Lung (tissue), 12 donors: ENCODE data around the gene MIER2. TPM values are rescaled to one million over a fixed set of nuclear protein-coding genes. Genes with fewer than 3 reads are reported as not detected.

Experiments
- ATAC-seq: fragments of 200-7000 bp; cut with Tn5 transposase; one replicate; pipeline ENCODE4 v1.9.1; 2020; ENCODE audit warnings: moderate number of reproducible peaks; ENCODE audit not compliant: insufficient read depth, low FRiP score
- DNase-seq, 3 donors: peaks; one replicate each; pipeline ENCODE4 v3.0.0-alpha.2; 2013 to 2017
- H3K27ac ChIP-seq, 2 donors: one replicate each; pipeline ENCODE4 v1.5.1; 2013; ENCODE audit warnings: mild to moderate bottlenecking in 2 of 2, moderate library complexity in 2 of 2, control low read depth in 1 of 2, inconsistent platforms in 1 of 2, low read depth in 1 of 2, low read length in 1 of 2
- H3K27me3 ChIP-seq, 3 donors: one replicate each; pipeline ENCODE4 v1.5.1; 2013; ENCODE audit warnings: low read length in 2 of 3; ENCODE audit not compliant: control insufficient read depth in 3 of 3, insufficient read depth in 3 of 3
- H3K36me3 ChIP-seq, 4 donors: one replicate each; pipeline ENCODE4 v1.5.1; 2013; ENCODE audit warnings: low read length in 4 of 4, mild to moderate bottlenecking in 1 of 4, moderate library complexity in 1 of 4; ENCODE audit not compliant: control insufficient read depth in 4 of 4, insufficient read depth in 4 of 4
- H3K4me1 ChIP-seq, 5 donors: one replicate each; pipeline ENCODE4 v1.5.1; 2013; ENCODE audit warnings: low read length in 5 of 5, mild to moderate bottlenecking in 2 of 5, moderate library complexity in 1 of 5; ENCODE audit not compliant: control insufficient read depth in 5 of 5, insufficient read depth in 5 of 5
- H3K4me3 ChIP-seq: one replicate; pipeline ENCODE4 v1.5.1; 2013; ENCODE audit warnings: mild to moderate bottlenecking, control low read depth, moderate library complexity
- H3K9ac ChIP-seq, 2 donors: one replicate each; pipeline ENCODE4 v1.5.1; 2013; ENCODE audit warnings: low read length in 2 of 2, control low read depth in 1 of 2; ENCODE audit not compliant: insufficient read depth in 1 of 2
- H3K9me3 ChIP-seq, 4 donors: one replicate each; pipeline ENCODE4 v1.5.1; 2013; ENCODE audit warnings: low read length in 3 of 4, mild to moderate bottlenecking in 1 of 4, moderate library complexity in 1 of 4; ENCODE audit not compliant: control insufficient read depth in 4 of 4, insufficient read depth in 3 of 4
- WGBS, 2 donors: extraction: QIAGEN DNeasy Blood & Tissue Kit; methylation state at CpG; one replicate each; pipeline ENCODE4 v1.1.7; 2013; 5-methylcytosine and 5-hydroxymethylcytosine counted together
- polyA plus RNA-seq, 2 donors: library from polyadenylated mRNA; stranded (reverse); fragments of 200-250 nt; gene quantifications; one replicate each; pipeline ENCODE4 v1.2.1, GENCODE V29; 2013
- total RNA-seq, 2 donors: library from RNA; depleted of rRNA in 1 of 2; stranded (reverse); fragments of >200 nt in 1 of 2; gene quantifications; one replicate each; pipeline ENCODE4 v1.2.1, GENCODE V29; 2014 to 2021
- TF ChIP-seq, protein P1 (sequence below): IDR thresholded peaks from 2 replicates; pipeline ENCODE4 v1.5.1; 2012; ENCODE audit warnings: mild to moderate bottlenecking; ENCODE audit errors: control extremely low read depth, extremely low read depth
- donor health status: control.
- donor health status: control.
- donor health status: Bipolar disorder and iron deficiency.
- donor health status: healthy.
- donor health status: DM: yes; HTN: yes; CAD: no.

Gene MIER2
- total and polyA plus RNA-seq, 4 donors = 19.4 to 34.9 (median 28.3) TPM

DNA sequence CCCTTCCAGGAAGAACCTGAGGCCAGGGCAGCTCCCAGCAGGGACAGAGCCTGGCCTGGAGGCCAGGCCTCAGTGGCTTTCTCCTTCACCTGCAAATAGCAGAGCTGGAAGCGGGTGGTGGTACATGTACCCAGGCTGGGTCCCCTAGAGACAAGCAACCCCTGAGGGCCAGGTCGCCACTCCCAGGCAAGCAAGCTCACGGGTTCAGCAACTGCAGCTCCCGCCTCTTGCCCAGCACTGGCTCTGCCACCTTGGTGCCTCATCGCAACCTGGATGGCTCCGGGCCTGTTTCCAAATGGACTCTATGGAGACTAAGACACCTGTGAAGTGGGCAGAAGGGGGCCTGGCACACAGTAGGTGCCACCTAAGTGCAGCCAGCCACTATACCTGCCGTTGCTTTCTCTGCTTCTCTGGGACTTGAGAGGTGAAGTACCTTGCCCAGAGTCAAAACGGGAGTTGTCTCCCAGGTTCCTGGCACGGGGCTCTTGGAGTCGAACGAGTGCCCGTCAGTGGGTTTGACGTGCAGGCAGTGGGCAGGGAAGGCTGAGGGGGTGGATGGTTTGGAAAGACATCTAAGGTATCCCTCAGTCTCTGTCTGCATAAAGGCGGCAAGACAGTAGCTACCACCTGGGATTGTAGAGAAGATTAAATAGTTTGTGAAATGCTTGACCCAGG lies 51.0 kb downstream of the MIER2 start:
- TF ChIP-seq, protein P1, sequence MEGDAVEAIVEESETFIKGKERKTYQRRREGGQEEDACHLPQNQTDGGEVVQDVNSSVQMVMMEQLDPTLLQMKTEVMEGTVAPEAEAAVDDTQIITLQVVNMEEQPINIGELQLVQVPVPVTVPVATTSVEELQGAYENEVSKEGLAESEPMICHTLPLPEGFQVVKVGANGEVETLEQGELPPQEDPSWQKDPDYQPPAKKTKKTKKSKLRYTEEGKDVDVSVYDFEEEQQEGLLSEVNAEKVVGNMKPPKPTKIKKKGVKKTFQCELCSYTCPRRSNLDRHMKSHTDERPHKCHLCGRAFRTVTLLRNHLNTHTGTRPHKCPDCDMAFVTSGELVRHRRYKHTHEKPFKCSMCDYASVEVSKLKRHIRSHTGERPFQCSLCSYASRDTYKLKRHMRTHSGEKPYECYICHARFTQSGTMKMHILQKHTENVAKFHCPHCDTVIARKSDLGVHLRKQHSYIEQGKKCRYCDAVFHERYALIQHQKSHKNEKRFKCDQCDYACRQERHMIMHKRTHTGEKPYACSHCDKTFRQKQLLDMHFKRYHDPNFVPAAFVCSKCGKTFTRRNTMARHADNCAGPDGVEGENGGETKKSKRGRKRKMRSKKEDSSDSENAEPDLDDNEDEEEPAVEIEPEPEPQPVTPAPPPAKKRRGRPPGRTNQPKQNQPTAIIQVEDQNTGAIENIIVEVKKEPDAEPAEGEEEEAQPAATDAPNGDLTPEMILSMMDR = no peak
- WGBS, 2 donors = 75 to 77% methylated on average over 14 of the region's 14 CpGs

DNA sequence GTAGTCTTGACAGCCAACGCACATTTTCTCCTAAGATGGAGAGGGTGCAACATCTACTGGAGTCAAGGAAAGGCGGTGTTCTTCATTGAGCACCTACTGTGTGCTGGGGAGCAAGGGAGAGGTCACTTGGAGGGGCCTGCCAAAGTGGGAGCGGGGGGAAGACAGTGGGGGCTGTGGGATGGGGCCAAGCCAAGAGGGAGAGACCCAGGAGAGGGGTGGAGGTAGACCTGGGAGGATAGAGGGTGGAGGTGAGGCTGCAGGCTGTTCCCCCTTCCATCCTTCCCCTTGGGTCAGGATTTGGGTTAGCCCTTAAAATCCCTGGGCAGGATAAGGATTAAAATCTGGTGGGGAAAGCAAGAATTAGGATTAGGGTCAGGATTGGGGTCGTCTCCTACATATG lies 51.6 kb downstream of the MIER2 start:
- H3K9me3 ChIP-seq = no peaks in the 10 kb centered on the region
- no peak overlapping the region for H3K4me3 ChIP-seq
- H3K4me1 ChIP-seq = peaks cover 0 to 19% (median 7%) of the 10 kb centered on the region in 5 donors
- peaks cover 0 to 43% (median 27%) of the 10 kb centered on the region in 3 donors for H3K27me3 ChIP-seq
- no peaks in the 10 kb centered on the region for H3K36me3 ChIP-seq
- DNase-seq (no peak), ATAC-seq (no peak)
- TF ChIP-seq, protein P1 = no peak
- no peak overlapping the region for H3K9ac ChIP-seq
- no peak overlapping the region for H3K27ac ChIP-seq
- WGBS, 2 donors = 87 to 91% methylated on average over 4 of the region's 4 CpGs

More for the DNA sequence above, 51.0 kb downstream of the MIER2 start:
- peaks cover 0 to 43% (median 25%) of the 10 kb centered on the region in 3 donors for H3K27me3 ChIP-seq
- no peak overlapping the region for H3K4me3 ChIP-seq
- no peak for DNase-seq
- no peaks in the 10 kb centered on the region for H3K36me3 ChIP-seq
- H3K27ac ChIP-seq = no peak overlapping the region
- no peaks in the 10 kb centered on the region for H3K9me3 ChIP-seq
- H3K4me1 ChIP-seq = peaks cover 0 to 19% (median 7%) of the 10 kb centered on the region in 5 donors
- ATAC-seq = no peak
- no peak overlapping the region for H3K9ac ChIP-seq

DNA sequence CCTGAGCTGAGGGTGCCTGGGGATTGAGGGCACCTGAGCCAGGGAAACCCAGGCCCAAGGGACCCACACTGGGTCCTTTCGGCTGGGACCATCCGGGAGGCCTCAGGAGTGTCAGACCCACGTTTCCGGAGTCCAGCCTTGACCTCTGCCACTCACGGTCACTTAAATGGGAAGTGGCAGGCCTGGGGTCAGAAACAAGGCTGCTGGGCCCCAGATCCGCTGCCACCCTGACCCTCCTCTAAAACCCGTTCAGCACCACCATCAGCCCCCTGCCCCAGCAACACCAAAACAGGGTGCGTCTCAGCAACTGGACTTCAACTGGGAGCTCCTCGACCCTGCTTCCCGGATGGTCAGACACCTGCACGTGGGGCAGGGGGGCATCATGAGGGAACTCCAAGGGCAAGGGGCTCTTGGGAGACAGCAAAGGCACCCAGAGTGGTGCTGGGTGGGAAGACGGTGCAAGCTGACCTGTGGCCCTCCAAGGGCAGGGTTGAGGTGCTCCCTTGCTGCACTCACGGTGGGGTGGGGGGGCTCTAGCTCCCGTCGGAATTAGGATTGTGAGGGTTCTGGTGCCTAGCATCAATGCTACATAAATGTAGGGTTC lies 52.2 kb downstream of the MIER2 start:
- H3K9me3 ChIP-seq = no peaks in the 10 kb centered on the region
- no peaks in the 10 kb centered on the region for H3K36me3 ChIP-seq
- H3K27me3 ChIP-seq = peaks cover 0 to 43% (median 27%) of the 10 kb centered on the region in 3 donors
- DNase-seq = no peak
- peaks cover 0 to 19% (median 7%) of the 10 kb centered on the region in 5 donors for H3K4me1 ChIP-seq
- no peak overlapping the region for H3K9ac ChIP-seq
- no peak for ATAC-seq
- 83% methylated on average over 15 of the region's 15 CpGs for WGBS, 2 donors
- TF ChIP-seq, protein P1 = no peak
- H3K27ac ChIP-seq = no peak overlapping the region
- no peak overlapping the region for H3K4me3 ChIP-seq
